22Rv1 (cell line): ENCODE measurements around the gene SEC14L1.
"Not testable (repeated sequence)": the region's sequence is repeated elsewhere in the genome, so short reads cannot be mapped to it uniquely, and the experiment has no call there.

Experiments used
- ZFX ChIP-seq: fragments of 450-650 bp; IDR thresholded peaks from 2 replicates; pipeline ENCODE4 v1.6.1; 2017; ENCODE audit warnings: antibody characterized with exemption, borderline replicate concordance
- TF ChIP-seq, protein P1 (sequence below): fragments of 450-650 bp; IDR thresholded peaks from 2 replicates; pipeline ENCODE4 v1.5.1; 2017; ENCODE audit warnings: mild to moderate bottlenecking

DNA sequence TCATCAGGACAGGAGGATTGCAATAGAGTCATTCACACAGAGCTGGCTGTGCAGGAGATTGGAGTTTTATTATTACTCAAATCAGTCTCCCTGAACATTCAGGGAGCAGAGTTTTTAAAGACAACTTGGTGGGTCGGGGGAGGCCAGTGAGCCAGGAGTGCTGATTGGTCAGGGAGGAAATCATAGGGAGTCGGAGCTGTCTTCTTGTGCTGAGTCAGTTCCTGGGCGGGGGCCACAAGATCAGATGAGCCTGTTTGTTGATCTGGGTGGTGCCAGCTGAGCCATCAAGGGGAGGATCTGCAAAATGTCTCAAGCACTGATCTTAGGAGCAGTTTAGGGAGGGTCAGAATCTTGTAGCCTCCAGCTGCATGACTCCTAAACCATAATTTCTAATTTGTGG, 2.9 kb upstream of the SEC14L1 start:
- TF ChIP-seq, protein P1, sequence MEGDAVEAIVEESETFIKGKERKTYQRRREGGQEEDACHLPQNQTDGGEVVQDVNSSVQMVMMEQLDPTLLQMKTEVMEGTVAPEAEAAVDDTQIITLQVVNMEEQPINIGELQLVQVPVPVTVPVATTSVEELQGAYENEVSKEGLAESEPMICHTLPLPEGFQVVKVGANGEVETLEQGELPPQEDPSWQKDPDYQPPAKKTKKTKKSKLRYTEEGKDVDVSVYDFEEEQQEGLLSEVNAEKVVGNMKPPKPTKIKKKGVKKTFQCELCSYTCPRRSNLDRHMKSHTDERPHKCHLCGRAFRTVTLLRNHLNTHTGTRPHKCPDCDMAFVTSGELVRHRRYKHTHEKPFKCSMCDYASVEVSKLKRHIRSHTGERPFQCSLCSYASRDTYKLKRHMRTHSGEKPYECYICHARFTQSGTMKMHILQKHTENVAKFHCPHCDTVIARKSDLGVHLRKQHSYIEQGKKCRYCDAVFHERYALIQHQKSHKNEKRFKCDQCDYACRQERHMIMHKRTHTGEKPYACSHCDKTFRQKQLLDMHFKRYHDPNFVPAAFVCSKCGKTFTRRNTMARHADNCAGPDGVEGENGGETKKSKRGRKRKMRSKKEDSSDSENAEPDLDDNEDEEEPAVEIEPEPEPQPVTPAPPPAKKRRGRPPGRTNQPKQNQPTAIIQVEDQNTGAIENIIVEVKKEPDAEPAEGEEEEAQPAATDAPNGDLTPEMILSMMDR = not testable (repeated sequence)
- not testable (repeated sequence) for TF ChIP-seq ZFX
